ENCODE results near the gene DRC3.

- no peak for TF ChIP-seq BHLHE40 (IDR thresholded peaks at IDR 0.05; ENCODE audit: borderline replicate concordance in 1 of 2, low read depth in 2 of 2, low read length in 1 of 2)
- no peak for TF ChIP-seq POLR2A (IDR thresholded peaks at IDR 0.05; ENCODE audit: low read depth, low read length)
- no peak for TF ChIP-seq CTCF (IDR thresholded peaks at IDR 0.05 in 2 of 3, conservative IDR thresholded peaks at IDR 0.05 in 1 of 3; ENCODE audit: control insufficient read depth in 2 of 3, extremely low read depth in 1 of 3, insufficient read depth in 1 of 3, low read depth in 3 of 3, low read length in 3 of 3)
- no peak for TF ChIP-seq NRF1 (conservative IDR thresholded peaks at IDR 0.05; ENCODE audit: low read depth, low read length)
- TF ChIP-seq HDAC2 (IDR thresholded peaks at IDR 0.05): no peak
- no peak for TF ChIP-seq USF2 (IDR thresholded peaks at IDR 0.05; ENCODE audit: borderline replicate concordance, low read depth, low read length)
- no peak for TF ChIP-seq HCFC1 (IDR thresholded peaks at IDR 0.05; ENCODE audit: low read length)
- no peak for TF ChIP-seq ATF3 (IDR thresholded peaks at IDR 0.05; ENCODE audit: borderline replicate concordance, extremely low read depth, low read depth, low read length)
Observed at GRCh38 chr17:17926036-17926435, 46.6 kb upstream of the DRC3 start.
